GM21447 (cell line): ENCODE measurements around the gene PFN3.
"Not testable (repeated sequence)": the region's sequence is repeated elsewhere in the genome, so short reads cannot be mapped to it uniquely, and the experiment has no call there.

ENCODE experiments used
- ATAC-seq: cut with Tn5 transposase; IDR thresholded peaks from one replicate; pipeline ENCODE4 v1.9.1; 2021; ENCODE audit not compliant: unreplicated experiment

The PFN3 gene

DNA sequence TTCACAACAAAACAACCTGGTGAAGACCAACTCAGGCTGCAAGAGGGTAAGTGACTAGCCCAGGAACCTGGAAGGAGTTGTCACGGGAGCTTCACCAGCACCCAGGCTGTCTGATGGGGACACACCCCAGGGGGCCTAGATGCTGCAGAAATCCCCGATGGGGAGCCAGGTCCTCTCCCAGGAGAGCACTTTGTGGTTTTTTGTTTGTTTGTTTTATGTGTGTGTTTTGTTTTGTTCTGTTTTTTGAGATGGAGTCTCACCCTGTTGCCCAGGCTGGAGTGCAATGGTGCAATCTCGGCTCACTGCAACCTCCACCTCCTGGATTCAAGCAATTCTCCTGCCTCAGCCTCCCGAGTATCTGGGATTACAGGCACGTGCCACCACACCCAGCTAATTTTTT, 24.9 kb downstream of the PFN3 start:
- not testable (repeated sequence) for ATAC-seq

GRCh38 chr5:177374211-177374610, 26.2 kb downstream of the PFN3 start:
- no peak for ATAC-seq

DNA sequence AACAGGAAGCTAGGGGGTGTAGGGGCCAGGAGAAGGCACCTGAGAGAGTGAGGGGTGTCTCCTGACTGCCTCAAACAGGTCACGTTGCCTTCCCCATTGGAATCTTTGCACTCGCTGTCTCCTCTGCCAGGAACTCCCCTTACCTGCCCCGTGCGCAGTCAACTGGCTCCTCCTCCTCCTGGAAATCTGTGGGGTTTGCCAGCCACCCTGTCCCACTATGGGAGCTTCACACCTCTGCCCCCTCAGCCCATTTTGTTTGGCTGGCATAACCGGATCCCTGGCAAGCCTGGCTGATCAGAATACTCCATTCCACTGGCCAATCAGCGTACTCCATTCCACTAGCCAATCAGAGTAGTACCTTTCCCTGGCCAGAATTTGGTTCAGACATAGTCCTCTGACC, 26.7 kb downstream of the PFN3 start:
- ATAC-seq, result no peak

DNA sequence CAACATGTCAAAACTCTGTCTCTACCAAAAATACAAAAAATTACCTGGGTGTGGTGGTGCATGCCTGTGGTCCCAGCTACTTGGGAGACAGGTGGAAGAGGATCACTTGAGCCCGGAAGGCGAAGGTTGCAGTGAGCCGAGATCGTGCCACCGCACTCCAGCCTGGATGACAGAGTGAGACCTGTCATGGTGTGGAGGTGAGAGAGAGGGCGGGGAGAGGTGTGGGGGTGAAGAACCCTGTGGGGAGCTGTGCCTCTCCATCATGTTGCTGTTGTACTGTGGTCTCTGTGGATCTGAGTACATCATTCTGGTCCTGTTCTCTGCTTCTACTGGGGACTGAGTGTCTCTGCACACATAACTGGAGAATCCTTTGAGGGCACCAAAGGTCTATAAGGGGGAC, 27.6 kb downstream of the PFN3 start:
- no peak for ATAC-seq

- ATAC-seq, result no peak
Observed at GRCh38 chr5:177372034-177372896, 28.2 kb downstream of the PFN3 start.

DNA sequence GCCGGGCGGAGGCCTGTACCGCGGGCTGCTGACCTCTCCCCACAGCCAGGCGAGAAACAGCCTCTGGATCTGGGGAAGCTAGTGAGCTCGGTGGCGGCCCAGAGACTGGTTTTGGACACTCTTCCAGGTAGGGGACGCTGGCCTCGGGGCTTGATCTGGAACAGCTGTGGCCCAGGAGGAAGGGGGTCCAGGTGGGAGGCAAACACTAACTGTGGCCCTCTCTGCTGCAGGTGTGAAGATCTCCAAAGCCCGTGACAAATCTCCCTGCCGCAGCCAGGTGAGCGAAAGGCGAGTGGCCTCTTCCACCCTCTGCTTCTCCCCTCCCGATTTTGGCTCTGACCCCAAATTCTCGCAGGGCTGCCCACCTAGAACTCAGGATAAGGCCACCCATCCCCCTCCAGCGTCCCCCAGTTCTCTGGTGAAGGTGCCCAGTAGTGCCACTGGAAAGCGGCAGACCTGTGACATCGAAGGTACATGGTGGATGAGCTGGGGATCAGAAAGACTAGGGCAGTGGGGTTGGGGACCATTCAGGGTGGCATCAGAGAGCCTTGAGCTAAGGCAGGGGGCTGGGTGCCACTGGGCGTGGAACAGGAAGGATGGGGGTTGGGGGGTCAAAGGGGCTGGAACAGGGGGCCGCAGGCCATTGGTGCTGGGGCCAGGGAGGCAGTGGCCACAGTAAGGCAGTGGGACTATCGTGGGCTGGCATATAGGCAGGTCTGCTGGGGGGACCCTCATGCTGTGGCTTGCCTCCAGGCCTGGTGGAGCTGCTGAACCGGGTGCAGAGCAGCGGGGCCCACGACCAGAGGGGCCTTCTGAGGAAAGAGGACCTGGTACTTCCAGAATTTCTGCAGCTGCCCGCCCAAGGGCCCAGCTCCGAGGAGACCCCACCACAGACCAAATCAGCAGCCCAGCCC, 29.1 kb downstream of the PFN3 start:
- ATAC-seq, result no peak

DNA sequence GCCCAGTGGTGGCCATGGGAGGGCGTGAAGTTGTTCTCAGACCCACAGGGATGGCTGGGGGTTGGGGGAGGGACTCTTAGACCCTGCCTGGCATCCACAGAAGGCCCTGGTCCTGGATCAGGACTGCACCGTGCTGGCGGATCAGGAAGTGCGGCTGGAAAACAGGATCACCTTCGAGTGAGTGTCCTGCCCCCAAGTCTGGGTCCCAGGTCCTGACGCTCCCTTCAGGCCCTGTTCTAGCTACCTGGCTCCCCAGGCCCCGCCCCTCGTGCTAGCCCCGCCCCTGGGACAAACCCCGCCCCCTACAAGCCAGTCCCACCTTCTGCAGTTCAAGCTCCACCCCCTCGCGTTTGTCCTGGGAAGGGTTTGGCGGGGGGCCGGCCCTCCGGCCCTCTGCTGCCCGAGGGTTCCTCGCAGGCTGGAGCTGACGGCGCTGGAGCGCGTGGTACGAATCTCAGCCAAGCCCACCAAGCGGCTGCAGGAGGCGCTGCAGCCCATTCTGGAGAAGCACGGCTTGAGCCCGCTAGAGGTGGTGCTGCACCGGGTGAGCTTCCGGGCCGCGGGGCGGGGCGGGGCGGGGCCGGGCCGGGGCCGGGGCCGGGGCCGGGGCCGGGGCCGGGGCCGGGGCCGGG, 29.9 kb downstream of the PFN3 start:
- ATAC-seq, result peak; percentile 36

DNA sequence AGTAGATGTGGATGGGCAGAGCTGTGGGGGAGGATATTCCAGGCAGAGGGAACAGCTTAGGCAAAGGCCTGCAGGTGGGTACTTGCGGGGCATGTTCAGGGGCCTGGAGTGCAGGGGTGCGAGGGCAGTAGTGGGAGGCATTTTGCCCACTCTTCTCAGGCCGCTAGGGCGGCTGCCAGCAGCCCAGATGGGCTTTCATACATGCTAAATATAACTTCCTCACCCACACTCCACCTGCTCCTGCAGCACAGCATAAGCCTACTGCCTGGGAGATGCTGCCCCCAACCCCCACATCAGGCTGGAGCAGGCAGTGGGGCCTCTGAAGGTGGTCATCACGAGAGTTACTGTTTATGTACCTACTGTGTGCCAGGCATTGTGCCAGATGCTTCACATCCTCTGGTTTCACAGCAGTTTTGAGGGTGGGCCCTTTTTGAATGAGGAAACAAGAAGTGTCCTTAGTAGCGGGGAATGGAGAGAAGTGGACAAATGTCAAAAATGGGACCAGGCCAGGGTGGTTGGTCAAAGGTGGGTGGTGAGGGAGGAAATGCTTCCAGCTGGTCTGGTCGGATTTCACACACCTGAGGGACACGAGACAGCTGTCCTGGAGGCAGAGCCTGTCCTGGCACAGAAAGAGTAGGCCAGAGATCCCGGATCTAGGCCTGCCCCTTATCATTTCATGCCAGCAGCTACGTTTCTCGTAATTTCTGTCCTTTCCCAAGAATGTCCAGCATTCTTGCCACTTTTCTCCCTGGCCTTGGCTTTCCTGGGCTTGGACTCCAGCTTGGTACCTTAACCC, 30.6 kb downstream of the PFN3 start:
- no peak for ATAC-seq

- no peak for ATAC-seq
Observed at GRCh38 chr5:177368869-177369644, 31.4 kb downstream of the PFN3 start.

- ATAC-seq, result no peak
Observed at GRCh38 chr5:177367981-177368868, 32.2 kb downstream of the PFN3 start.

DNA sequence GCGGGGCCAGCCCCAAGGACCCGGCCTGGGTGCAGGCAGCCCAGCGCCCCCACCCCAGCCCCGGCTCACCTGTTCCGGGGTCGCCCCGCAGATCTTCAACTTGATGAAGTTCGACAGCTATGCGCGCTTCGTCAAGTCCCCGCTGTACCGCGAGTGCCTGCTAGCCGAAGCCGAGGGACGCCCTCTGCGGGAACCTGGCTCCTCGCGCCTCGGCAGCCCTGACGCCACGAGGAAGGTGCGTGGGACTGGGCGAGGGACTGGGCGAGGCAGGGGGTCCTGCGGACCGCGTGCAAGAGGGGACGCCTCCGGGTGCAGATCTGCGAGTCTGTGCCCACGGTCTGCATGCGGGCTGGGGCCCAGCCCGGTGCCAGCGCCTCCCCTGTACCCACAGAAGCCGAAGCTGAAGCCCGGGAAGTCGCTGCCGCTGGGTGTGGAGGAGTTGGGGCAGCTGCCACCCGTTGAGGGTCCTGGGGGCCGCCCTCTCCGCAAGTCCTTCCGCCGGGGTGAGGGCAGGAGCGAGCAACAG, 33.1 kb downstream of the PFN3 start:
- no peak for ATAC-seq

DNA sequence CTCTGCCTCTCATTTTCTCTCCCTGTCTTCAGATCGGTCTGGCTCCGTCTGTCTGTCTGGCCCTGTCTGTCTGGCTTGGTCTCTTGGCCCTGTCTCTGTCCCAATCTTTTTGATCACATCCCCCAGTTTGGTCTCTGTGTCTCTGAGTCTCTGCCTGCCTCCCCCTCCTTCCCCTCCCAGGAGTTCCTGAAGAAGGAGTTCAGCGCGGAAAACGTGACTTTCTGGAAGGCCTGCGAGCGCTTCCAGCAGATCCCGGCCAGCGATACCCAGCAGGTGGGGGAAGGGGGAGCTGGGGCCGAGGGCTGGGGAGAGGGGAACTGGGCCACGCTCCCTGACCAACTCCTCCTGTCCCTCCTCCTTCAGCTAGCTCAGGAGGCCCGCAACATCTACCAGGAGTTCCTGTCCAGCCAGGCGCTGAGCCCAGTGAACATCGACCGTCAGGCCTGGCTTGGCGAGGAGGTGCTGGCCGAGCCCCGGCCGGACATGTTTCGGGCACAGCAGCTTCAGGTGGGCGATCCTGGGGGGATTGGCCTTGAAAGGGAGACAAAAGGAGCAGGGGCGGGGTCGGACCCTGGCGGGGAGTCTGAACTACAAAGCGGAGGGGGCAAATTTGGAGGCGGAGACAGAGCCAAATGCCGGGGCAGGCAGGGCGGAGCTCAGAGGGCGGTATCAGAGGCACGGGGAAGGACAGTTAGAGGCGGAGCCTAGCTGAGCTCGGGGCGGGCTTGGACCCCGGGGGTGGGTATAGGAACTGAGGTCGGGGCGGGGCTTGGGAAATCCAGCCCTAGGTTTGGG, 33.7 kb downstream of the PFN3 start:
- ATAC-seq, result no peak

- ATAC-seq, result no peak
Observed at GRCh38 chr5:177365845-177366527, 34.5 kb downstream of the PFN3 start.

DNA sequence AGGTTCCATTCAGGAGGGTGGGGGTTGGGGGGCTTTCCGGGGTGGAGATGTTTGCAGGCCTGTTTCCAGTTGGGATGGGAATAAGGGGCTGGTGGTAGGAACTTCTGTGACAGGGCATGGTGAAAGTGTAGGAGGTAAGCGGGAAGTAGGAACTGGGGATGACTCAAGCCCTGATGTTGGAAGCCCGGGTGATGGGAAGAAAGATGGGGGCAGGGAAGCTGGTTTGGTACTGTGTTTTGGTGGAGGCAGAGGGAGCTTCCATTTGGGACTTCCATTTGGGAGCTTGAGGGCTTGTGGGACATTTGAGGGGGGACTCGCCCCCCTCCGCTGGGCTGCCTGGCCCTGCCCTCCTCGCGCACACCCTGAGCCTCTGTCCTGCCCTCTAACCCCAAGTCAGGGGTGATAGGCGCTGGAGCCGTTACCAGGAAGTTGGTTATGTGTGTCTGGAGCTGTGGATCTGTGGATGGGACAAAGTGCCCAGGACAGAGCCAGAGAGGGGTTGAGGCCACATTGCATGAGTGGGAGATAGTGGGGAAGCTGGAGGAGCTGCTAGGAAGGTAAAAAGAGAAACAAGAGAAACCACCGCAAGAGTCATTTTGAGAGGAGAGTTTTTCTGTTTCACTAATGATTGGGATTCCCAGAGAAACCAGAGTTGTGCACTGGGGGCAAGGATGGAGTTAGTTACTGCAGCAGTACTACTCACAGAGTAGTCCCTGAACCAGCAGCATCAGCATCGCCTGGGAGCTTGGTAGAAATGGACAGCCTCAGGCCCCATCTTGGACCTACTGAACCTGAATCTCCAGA, 36.1 kb downstream of the PFN3 start:
- no peak for ATAC-seq

DNA sequence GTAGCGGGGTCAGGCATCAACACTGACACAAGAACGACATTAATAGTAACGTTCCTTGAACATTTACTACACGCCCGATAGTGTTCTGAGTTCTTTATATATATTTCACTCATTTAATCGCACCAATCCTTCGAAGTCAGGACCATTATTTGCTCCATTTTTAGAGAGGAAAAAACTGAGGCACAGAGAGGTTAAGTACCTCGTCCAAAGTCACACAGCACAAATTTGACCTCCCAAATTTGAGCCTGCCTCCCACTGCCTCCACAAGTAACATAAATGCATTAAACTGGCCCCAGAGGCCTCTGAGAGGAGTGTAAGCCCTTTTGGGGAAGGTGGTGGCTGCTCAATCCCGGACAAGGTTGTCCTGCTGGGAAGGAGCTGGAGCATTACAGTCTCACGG, 36.9 kb downstream of the PFN3 start:
- ATAC-seq, result no peak
